OCI-LY7 (cell line): ENCODE results near the gene GNAO1. TPM values are rescaled to one million over a fixed set of nuclear protein-coding genes. Genes with fewer than 3 reads are reported as not detected.

Experiments used
- BruUV-seq: library from RNA; stranded (reverse); fragments of 400-500 nt; replicated peaks from 2 replicates; lab custom pipeline; 2021; lab: Mats Ljungman, UMichigan
- CTCF ChIA-PET: fragments of 300-600 bp; sonication (Branson Sonifier 250); formaldehyde crosslinking; loops from one replicate; lab custom pipeline; 2022; ENCODE audit warnings: antibody characterized with exemption; ENCODE audit not compliant: unreplicated experiment; lab: Charles Lee
- POLR2A ChIA-PET: fragments of 300-600 bp; sonication (Branson Sonifier 250); formaldehyde crosslinking; loops from one replicate; lab custom pipeline; 2022; ENCODE audit warnings: antibody characterized with exemption; lab: Charles Lee
- DNase-seq: peaks from one replicate; pipeline ENCODE4 v3.0.0-alpha.2; 2015; ENCODE audit warnings: low spot score
- H2AFZ ChIP-seq: fragments of 200-600 bp; sonication (generic), shearing (Covaris generic); 2 replicates; pipeline ENCODE4 v1.6.1; 2014; ENCODE audit warnings: mild to moderate bottlenecking, antibody characterized with exemption, low read length, moderate library complexity
- H3K27ac ChIP-seq: fragments of 200-600 bp; sonication (generic); 2 replicates; pipeline ENCODE4 v1.5.1; 2014; ENCODE audit warnings: mixed run types, low read depth, mild to moderate bottlenecking, moderate library complexity, low read length, inconsistent platforms; ENCODE audit not compliant: poor library complexity, severe bottlenecking
- H3K36me3 ChIP-seq: fragments of 200-600 bp; sonication (generic); 2 replicates; pipeline ENCODE4 v1.6.1; 2014; ENCODE audit warnings: mild to moderate bottlenecking, antibody characterized with exemption, low read length, moderate library complexity, mixed read lengths; ENCODE audit not compliant: insufficient read depth
- H3K4me1 ChIP-seq: fragments of 200-600 bp; sonication (generic); 2 replicates; pipeline ENCODE4 v1.5.1; 2014; ENCODE audit warnings: mild to moderate bottlenecking, low read length; ENCODE audit not compliant: insufficient read depth, poor library complexity, severe bottlenecking
- H3K4me2 ChIP-seq: fragments of 200-600 bp; sonication (generic); 2 replicates; pipeline ENCODE4 v1.6.1; 2014; ENCODE audit warnings: mild to moderate bottlenecking, low read length
- H3K4me3 ChIP-seq: fragments of 200-600 bp; sonication (generic); 2 replicates; pipeline ENCODE4 v1.5.1; 2014; ENCODE audit warnings: mild to moderate bottlenecking, low read depth, low read length; ENCODE audit not compliant: poor library complexity, severe bottlenecking
- H3K79me2 ChIP-seq: fragments of 200-600 bp; sonication (generic); 2 replicates; pipeline ENCODE4 v1.6.1; 2016; ENCODE audit warnings: low read depth, mild to moderate bottlenecking, low read length, moderate library complexity, mixed read lengths; ENCODE audit not compliant: insufficient read depth
- H3K9me2 ChIP-seq: fragments of 200-600 bp; sonication (generic); 2 replicates; pipeline ENCODE4 v1.6.1; 2016; ENCODE audit warnings: mild to moderate bottlenecking, low read length, mixed read lengths; ENCODE audit not compliant: insufficient read depth
- H3K9me3 ChIP-seq: fragments of 200-600 bp; sonication (generic); 2 replicates; pipeline ENCODE4 v1.6.1; 2014; ENCODE audit warnings: mild to moderate bottlenecking, mixed run types, low read length, mixed read lengths
- H4K20me1 ChIP-seq: fragments of 200-600 bp; sonication (generic); 2 replicates; pipeline ENCODE4 v1.6.1; 2014; ENCODE audit warnings: mild to moderate bottlenecking, antibody characterized with exemption, low read length, moderate library complexity, mixed read lengths; ENCODE audit not compliant: insufficient read depth
- EZH2phosphoT487 ChIP-seq: fragments of 200-600 bp; sonication (generic); IDR thresholded peaks from 2 replicates; pipeline ENCODE4 v1.6.1; 2018; ENCODE audit warnings: low read depth, borderline replicate concordance, mild to moderate bottlenecking, mixed run types, antibody characterized with exemption, low read length, moderate library complexity, mixed read lengths
- intact Hi-C: fragments of 100-400 bp; cut with micrococcal nuclease; formaldehyde crosslinking; loops from one replicate; pipeline ENCODE4 v1.10.0; 2022; ENCODE audit not compliant: unreplicated experiment
- total RNA-seq, 2 experiments: library from RNA; depleted of rRNA in 1 of 2; stranded (reverse); fragments of >200 nt in 1 of 2; shearing (Covaris generic) in 1 of 2; gene quantifications; 2 replicates each; pipeline ENCODE4 v1.2.3, GENCODE V29; 2014 to 2022
- TF ChIP-seq, protein P1 (sequence below): fragments of 200-600 bp; sonication (generic); conservative IDR thresholded peaks from 2 replicates; pipeline ENCODE4 v1.5.1; 2014; ENCODE audit warnings: mild to moderate bottlenecking, antibody characterized with exemption, low read length, moderate library complexity, mixed read lengths

The GNAO1 gene
- total RNA-seq, 2 experiments from 2014 or later = not detected

- no peak for DNase-seq
- H3K27ac ChIP-seq = no peak overlapping the region
- no peak overlapping the region for H3K4me2 ChIP-seq
- TF ChIP-seq, protein P1, sequence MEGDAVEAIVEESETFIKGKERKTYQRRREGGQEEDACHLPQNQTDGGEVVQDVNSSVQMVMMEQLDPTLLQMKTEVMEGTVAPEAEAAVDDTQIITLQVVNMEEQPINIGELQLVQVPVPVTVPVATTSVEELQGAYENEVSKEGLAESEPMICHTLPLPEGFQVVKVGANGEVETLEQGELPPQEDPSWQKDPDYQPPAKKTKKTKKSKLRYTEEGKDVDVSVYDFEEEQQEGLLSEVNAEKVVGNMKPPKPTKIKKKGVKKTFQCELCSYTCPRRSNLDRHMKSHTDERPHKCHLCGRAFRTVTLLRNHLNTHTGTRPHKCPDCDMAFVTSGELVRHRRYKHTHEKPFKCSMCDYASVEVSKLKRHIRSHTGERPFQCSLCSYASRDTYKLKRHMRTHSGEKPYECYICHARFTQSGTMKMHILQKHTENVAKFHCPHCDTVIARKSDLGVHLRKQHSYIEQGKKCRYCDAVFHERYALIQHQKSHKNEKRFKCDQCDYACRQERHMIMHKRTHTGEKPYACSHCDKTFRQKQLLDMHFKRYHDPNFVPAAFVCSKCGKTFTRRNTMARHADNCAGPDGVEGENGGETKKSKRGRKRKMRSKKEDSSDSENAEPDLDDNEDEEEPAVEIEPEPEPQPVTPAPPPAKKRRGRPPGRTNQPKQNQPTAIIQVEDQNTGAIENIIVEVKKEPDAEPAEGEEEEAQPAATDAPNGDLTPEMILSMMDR = no peak
- TF ChIP-seq EZH2phosphoT487 = no peak
- no peaks in the 10 kb centered on the region for H3K79me2 ChIP-seq
- ChIA-PET CTCF (no interaction called here), POLR2A (interaction anchor here (1.6 kb wide), 1 partner anchor 9 kb away, joined by 3 read pairs; no protein-coding TSS in a partner anchor)
- no peaks in the 10 kb centered on the region for H3K9me3 ChIP-seq
- no peak overlapping the region for H3K4me3 ChIP-seq
- BruUV-seq = no TSS peak
- H3K9me2 ChIP-seq = no peaks in the 10 kb centered on the region
- H3K36me3 ChIP-seq = no peaks in the 10 kb centered on the region
- no peaks in the 10 kb centered on the region for H3K4me1 ChIP-seq
- no peak overlapping the region for H2AFZ ChIP-seq
- intact Hi-C loops = no loop called here
- H4K20me1 ChIP-seq = no peaks in the 10 kb centered on the region
These were observed 73.3 kb downstream of the GNAO1 start for GRCh38 chr16:56264609-56264972.

DNA sequence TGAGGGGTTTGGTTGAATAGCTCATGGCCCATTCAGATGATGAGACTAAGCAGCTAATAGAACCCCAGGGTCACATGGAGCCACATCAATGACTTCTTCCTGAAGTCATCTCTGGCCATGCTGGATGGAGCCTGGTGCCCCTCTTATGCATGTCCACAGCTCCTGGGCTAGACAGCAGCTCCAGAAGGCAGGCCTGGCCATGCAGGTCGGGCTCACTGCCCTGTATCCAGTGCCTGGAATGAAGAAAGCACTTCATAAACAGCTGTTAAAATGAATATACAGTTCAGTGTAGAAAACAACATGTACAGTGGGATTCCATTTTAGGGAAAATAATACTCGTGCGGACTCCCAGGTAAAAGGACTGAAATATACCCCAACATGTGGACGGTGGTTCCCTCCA, 73.9 kb downstream of the GNAO1 start:
- no peak overlapping the region for H2AFZ ChIP-seq
- no peaks in the 10 kb centered on the region for H3K36me3 ChIP-seq
- H4K20me1 ChIP-seq = no peaks in the 10 kb centered on the region
- no peak overlapping the region for H3K27ac ChIP-seq
- no peak for TF ChIP-seq EZH2phosphoT487
- TF ChIP-seq, protein P1 = no peak
- ChIA-PET CTCF (no interaction called here), POLR2A (interaction anchor here (1.6 kb wide), 1 partner anchor 8 kb away, joined by 3 read pairs; no protein-coding TSS in a partner anchor)
- no peak for DNase-seq
- no peak overlapping the region for H3K4me3 ChIP-seq
- no peaks in the 10 kb centered on the region for H3K9me2 ChIP-seq
- H3K79me2 ChIP-seq = no peaks in the 10 kb centered on the region
- no peaks in the 10 kb centered on the region for H3K9me3 ChIP-seq
- H3K4me1 ChIP-seq = no peaks in the 10 kb centered on the region
- BruUV-seq = no TSS peak
- H3K4me2 ChIP-seq = no peak overlapping the region
- intact Hi-C loops = no loop called here

DNA sequence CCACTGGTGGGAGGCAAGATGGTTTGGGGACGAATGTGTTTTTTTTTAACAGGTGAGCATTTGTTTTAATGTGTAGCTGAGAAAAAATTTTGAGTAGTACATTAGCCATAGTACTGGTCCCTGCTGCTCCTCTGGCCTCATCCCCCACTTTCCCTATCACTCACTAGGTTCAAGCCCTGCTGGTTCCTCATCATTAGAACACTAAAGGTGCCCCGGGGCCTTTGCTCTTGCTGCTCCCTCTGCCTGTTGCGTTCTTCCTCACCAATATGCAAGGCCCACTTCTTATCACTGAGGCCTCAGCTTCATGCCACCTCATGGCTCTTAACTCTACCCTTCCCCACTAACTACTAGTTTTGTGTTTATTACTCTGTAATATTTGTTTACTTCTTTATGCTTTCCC, 74.5 kb downstream of the GNAO1 start:
- Histone ChIP-seq H3K4me1 (no peaks in the 10 kb centered on the region), H3K4me3 (no peak overlapping the region), H3K79me2 (no peaks in the 10 kb centered on the region), H3K9me2 (no peaks in the 10 kb centered on the region), H3K4me2 (no peak overlapping the region), H3K9me3 (no peaks in the 10 kb centered on the region), H3K27ac (no peak overlapping the region), H3K36me3 (no peaks in the 10 kb centered on the region), H4K20me1 (no peaks in the 10 kb centered on the region), H2AFZ (no peak overlapping the region)
- POLR2A ChIA-PET = no interaction called here
- no peak for DNase-seq
- BruUV-seq = no TSS peak
- intact Hi-C loops = no loop called here
- CTCF ChIA-PET = no interaction called here
- TF ChIP-seq, protein P1 = no peak
- no peak for TF ChIP-seq EZH2phosphoT487
